HG03575 (cell line): ENCODE measurements around the gene CHST9.
"Not testable (repeated sequence)": the region's sequence is repeated elsewhere in the genome, so short reads cannot be mapped to it uniquely, and the experiment has no call there.

Source experiments
- ATAC-seq: cut with Tn5 transposase; IDR thresholded peaks from one replicate; pipeline ENCODE4 v1.9.1; 2021; ENCODE audit not compliant: unreplicated experiment, insufficient number of reproducible peaks, low FRiP score; ENCODE audit errors: extremely low read depth

CHST9 gene

GRCh38 chr18:27022477-27022876 is 162.6 kb downstream of the CHST9 start:
- no peak for ATAC-seq

GRCh38 chr18:27017901-27018500 is 167.1 kb downstream of the CHST9 start:
- no peak for ATAC-seq

GRCh38 chr18:27014841-27015240 is 170.3 kb downstream of the CHST9 start:
- no peak for ATAC-seq

- ATAC-seq = no peak
Measured at GRCh38 chr18:27010784-27011183, 174.3 kb downstream of the CHST9 start.

GRCh38 chr18:27009293-27009692 is 175.8 kb downstream of the CHST9 start:
- no peak for ATAC-seq

GRCh38 chr18:27008575-27008974 is 176.5 kb downstream of the CHST9 start:
- no peak for ATAC-seq

GRCh38 chr18:27007880-27008279 is 177.2 kb downstream of the CHST9 start:
- no peak for ATAC-seq

- no peak for ATAC-seq
Measured at GRCh38 chr18:27005589-27005988, 179.5 kb downstream of the CHST9 start.

- ATAC-seq = no peak
Measured at GRCh38 chr18:27004056-27004829, 180.9 kb downstream of the CHST9 start.

- ATAC-seq = no peak
Measured at GRCh38 chr18:26999797-27000196, 185.3 kb downstream of the CHST9 start.

GRCh38 chr18:26993568-26993967 is 191.5 kb downstream of the CHST9 start:
- no peak for ATAC-seq

GRCh38 chr18:26992926-26993325 is 192.2 kb downstream of the CHST9 start:
- no peak for ATAC-seq

- ATAC-seq = no peak
Measured at GRCh38 chr18:26989842-26990241, 195.3 kb downstream of the CHST9 start.

GRCh38 chr18:26981360-26982082 is 203.6 kb downstream of the CHST9 start:
- no peak for ATAC-seq

- ATAC-seq = peak; percentile 96
Measured at GRCh38 chr18:26978812-26979341, 206.2 kb downstream of the CHST9 start.

GRCh38 chr18:26977781-26978180 is 207.3 kb downstream of the CHST9 start:
- ATAC-seq = no peak

GRCh38 chr18:26976206-26976605 is 208.9 kb downstream of the CHST9 start:
- no peak for ATAC-seq

GRCh38 chr18:26972549-26972948 is 212.6 kb downstream of the CHST9 start:
- ATAC-seq = not testable (repeated sequence)

GRCh38 chr18:26971409-26971808 is 213.7 kb downstream of the CHST9 start:
- no peak for ATAC-seq

GRCh38 chr18:26970637-26971036 is 214.5 kb downstream of the CHST9 start:
- ATAC-seq = no peak
